Renal cortical epithelial cell (primary cell): ENCODE results near the gene ECE1. TPM values are rescaled to one million over a fixed set of nuclear protein-coding genes. Genes with fewer than 3 reads are reported as not detected.

Experiments
- DNase-seq: peaks from one replicate; pipeline ENCODE4 v3.0.0-alpha.2; 2011; ENCODE audit warnings: low read depth
- total RNA-seq: library from RNA; depleted of rRNA; stranded (reverse); fragments of >200 nt; gene quantifications from 2 replicates; pipeline ENCODE4 v1.2.3, GENCODE V29; 2014

The ECE1 gene
- total RNA-seq, 1 donor from 2014 or later: 191 TPM

DNA sequence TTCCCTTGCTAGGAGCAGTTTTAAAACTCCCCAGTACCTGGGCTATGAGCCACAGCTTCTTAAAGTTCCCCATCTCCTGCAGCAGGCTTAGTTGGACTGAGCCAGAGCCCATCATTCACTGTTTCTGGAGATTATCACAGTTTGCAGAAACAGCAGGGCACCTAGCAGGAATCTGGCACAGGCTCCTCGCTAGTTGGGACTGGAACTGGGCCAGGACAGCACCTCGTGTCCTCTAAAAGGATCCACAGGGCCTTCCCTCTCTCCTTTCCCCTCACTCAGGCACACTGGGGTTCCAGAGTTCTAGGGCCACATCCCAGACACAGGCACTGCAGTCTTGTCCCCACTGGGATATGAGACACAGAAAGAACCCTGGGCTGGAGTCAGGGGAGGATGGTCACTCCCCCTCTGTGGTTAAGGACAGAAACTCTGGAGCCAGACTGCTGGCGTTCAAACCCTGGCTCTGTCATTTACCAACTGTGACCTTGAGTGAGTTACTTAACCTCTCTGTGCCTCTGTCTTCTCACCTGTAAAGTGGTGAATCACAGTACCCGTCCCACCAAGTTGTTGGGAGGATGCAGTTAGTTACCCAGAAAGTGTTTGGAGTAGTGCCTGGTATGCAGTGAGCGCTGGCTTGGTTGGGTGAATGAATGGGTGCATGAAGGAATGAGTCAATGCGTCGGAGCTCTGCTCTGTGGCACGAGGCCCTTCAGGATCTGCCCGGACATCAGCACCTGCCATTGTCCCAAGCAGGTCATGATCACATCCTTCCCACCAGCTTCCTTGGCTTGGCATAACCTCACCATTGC, 18.8 kb upstream of the ECE1 start:
- DNase-seq: peak; percentile 39

DNA sequence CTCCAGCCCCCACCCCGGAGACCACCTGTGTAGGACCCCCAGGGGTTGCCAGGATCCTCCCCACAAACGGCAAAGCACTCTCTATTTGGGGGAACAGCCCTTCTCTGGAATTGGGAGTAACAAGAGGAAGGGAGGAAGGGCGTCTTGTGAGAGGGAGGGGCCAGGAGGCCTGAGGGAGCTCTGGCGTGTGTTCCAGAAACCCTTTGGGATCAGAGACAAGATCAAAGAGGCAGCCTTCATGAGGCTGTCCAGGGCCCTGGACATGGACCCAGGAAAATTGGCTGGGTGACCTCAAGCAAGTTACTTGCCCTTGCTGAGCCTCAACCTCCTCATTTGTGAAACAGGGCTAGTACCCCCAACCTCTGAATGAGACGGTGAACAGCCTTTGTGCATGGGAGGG, 18.1 kb upstream of the ECE1 start:
- no peak for DNase-seq

DNA sequence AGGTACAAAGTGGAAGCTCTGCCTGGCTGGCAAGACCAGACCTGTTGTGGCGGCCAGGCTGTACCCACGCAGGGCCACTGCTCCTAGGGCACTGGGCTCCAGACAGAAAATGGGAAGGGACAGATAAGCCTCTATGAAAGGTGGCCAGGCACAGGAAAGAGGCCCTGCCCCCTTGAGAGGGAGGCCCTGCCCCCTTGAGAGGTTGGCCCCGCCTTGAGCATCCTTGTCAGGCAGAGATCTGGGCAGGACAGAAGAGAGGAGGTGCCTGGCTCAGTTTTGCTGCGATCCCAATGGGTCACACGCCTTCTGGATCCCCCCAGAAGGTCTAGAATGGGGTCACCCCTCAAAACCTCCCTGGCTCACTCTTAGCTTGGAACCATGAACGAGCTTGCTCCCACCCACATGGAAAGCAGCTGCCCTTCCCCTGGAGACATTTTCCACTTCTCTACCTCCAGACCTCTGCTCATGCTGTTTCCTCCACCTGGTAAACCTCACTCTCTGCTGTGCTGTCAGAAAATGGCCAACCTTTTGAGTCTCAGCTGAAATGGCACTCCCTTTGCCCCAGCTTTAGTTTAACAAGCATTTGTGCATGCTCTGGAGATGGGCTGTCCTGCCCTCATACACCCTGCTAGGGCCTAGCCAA, 17.5 kb upstream of the ECE1 start:
- no peak for DNase-seq

DNA sequence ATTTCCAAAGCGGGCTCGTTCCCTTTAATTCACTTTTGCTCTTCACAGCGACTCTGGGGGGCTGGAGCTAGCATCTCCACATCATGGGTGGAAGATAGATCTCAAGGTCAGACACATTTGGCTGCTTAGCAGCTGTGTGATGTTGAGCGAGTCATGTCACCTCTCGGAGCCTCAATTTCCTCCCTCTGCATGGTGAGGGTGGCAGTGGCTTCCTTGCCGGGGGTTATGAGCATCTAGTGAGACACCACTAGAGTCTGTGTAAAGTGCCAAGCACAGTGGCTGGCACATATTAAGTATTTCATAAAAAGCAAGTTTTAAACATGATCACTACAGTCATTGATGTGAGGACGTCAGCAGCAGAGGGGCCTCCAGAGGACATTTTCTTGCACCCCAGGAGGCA, 16.9 kb upstream of the ECE1 start:
- no peak for DNase-seq

DNA sequence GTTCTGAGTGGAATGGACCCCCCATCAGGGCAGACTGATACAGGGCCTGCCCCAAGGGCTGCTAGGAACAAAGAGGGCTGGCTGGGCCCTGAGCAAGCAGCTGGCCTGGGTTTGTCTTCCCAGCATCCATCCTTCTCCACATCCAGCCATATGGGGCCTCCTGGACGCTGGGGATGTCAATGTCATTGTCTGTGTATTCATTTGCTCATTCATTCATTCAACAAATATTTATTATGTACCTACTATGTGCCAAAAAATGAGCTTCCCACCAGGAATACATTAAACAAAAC, 15.6 kb upstream of the ECE1 start:
- no peak for DNase-seq

DNA sequence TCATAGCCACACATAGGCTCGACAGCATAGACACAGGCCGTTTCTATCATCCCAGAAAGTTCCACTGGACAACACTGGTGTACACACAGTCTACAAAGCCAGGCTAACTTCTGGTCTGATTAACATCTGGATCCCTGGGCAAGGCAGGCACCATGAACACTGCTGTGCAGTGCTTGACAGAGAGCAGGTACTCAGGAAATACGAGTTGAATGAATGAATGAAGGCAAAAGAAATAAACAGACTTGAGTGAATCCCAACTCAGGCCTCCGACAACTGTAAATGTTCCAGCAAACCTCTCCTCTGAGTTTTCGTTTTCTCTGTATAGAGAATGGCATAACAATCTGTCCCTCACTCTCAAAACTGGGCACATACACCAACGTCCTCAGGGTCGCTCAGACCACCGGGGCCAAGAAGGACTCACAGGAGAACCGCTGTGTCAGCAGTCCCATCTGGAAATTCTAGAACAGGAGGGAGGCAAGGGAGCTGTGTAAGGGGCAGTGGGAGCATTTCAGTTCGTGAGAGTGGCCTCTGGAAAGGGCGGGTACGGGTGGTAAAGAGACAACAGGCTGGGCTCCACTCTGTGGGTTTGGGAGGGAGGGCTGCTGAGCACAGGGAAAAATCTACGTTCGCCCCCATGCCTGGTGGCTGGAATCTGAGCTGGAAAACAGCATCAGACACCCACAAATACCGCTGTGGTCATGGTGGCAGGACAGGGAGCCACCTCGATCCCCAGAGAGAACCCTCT, 15.1 kb upstream of the ECE1 start:
- no peak for DNase-seq

DNA sequence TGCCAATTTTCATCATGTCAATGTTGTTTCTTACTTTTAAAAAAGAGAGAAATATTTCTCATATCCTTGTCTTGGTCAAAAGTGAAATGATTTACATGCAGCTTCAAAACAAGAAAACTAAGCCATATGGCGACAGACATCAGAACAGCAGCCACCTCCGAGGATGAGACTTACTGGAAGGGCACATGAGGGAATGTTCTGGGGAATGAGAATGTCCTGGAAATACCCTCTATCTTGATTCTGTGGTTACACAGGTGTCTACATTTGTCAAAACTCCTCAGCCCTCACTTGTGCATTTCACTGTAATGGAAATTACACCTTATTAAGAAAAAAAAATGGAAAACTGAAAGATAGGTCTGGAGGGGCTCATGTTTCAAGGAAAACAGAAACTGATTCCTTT, 14.2 kb upstream of the ECE1 start:
- no peak for DNase-seq

DNA sequence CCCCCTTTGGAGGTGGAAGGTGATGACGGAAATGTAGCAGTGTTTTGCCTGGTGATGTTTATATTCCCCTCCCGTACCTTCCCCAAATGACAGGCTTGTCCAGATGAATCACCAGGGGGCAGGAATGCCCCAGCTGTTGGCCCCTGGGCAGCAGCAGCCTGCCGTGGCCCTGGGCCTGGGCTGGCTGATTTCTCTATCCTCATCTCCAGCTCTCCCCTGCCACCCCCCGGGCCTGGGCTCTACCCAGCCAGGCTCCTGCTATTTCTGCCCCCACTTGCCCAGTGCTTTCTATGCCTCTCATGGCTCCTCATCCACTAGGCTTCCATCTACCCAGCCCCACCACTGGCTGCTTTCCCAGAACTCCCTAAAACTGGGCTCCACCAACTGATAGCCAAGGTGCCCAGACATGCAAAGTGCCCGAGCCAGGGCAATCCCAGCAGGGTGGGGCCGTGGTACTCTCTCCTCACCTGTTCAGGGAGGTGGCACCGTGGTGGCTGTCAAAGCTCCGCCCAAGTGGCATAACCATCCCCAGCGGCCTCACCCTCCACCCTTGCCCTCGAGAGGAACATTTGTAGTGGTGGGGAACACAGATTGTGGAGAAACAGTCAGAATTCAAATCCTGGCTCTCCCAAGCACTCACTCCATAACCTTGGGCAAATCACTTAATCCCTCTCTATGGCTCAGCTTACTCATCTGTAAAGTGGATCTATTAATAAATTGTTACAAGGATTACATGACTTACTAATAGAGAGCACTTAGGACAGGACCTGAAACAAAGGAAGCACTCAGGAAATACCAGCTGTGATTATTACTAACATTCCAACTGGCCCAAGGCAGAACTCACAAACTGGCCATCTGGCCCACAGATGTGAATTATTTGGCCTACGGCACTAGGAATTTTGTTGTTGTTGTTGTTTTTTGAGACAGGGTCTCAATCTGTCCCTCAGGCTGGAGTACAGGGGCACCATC, 12.8 kb upstream of the ECE1 start:
- DNase-seq: peak; percentile 30

DNA sequence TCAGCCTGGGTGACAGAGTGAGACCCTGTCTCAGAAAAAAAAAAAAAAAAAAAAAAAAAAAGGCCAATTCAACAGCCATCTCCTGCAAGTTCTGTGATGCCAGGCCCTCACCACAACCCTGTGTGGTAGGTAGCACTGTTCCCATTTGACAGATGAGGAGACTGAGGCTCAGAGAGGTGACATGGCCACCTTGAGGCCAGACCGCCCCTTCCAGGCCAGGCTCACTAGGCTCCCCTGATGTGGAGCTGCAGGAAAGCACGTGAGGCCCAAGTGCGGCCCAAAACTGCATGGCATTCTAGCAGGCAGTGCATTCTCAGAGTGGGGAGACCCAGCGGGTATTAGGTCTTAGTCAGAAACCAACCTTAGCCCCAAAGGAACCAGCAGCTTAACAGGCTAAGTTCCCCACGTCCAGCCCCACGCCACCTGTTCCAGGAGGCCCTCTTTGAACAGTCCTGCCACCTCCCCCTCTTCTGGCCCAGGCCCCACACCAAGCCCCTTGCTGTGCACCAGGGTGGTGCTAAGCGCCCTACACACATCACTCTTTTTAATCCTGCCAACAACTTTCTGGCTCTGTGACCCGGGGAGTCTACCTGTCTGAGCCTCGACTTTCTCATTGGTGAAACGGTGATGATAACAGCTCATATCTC, 11.7 kb upstream of the ECE1 start:
- DNase-seq: no peak

DNA sequence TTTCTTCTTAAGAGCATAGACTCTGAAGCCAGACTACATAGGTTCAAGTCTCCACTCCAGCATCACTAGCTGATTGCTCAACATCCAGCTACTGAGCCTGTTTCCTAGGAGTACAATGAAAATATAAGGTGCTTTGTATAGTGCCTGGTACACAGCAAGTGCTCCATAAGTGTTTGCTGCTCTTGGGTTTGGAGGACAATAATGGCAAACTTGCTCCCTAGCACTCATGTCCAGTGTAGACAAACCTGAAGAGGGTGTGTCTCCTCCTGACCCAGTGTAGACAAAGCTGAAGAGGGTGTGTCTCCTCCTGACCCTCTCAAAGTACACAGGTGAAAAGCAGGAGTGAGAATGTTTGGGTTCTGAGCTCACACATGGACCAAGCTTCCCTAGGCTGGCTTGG, 10.5 kb upstream of the ECE1 start:
- DNase-seq: no peak

DNA sequence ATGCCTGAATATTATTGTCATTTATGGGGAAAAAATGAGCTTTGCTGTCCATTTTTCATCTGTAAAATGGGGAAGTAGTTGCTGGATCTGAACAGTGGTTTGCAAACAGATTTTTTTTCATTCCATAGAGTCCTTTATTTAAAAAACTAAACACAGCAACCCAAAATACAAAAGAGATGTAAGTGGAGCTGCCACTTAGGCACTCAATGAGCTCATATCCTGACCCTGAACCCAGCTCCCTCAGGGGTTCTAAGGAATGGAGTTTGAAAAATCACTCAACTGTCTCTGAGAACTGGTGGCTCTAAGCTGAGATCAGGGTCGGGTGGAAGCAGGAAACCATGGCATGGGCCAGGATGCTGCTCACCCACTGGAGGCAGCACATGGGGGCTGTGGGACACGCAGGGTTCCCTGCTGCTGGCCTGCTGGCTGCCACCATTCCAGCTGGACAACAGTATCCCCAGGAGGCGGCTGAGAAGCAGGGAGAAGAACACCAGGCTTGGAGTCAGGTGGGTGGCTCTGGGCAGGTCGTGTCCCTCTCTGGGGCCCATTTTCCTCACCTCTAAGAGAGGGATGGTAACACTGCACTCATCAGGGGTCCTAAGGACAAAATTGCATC, 9.6 kb upstream of the ECE1 start:
- no peak for DNase-seq

DNA sequence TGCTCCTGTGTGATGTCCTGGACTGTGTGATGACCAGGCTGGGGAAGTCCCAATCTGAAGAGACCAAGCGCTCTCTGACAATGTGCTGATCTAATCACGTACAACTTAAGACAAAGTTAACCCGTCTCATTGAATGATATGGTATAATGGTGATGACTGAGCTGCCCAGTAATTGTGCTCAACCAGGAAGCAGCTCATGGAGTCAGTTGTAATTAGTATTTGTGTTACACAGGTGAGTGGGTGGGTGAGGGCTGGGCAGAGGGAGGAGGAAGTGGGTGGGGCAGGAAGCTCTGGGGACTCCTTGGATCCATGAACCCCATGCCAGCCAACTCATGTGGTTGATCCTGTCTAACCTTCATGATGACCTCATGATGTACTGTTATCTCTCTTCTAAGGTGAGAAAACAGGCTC, 8.7 kb upstream of the ECE1 start:
- peak; percentile 63 for DNase-seq

DNA sequence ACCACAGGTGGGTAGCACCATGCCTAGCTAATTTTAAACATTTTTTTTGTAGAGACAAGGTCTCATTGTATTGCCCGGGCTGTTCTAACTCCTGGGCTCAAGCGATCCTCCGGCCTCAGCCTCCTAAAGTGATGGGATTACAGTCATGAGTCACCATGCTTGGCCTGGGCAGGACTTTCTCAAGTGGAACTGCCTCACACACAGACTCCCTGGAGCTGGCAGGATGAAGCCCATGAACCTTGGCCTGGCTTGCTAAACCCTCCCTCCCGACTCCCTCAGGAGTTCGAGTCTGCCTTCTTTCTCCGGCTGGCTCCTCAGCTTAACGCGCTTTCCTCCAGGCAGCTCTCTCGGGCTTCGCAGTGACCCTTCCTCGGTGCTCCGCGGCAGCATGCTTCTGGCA, 7.7 kb upstream of the ECE1 start:
- DNase-seq: peak; percentile 73

DNA sequence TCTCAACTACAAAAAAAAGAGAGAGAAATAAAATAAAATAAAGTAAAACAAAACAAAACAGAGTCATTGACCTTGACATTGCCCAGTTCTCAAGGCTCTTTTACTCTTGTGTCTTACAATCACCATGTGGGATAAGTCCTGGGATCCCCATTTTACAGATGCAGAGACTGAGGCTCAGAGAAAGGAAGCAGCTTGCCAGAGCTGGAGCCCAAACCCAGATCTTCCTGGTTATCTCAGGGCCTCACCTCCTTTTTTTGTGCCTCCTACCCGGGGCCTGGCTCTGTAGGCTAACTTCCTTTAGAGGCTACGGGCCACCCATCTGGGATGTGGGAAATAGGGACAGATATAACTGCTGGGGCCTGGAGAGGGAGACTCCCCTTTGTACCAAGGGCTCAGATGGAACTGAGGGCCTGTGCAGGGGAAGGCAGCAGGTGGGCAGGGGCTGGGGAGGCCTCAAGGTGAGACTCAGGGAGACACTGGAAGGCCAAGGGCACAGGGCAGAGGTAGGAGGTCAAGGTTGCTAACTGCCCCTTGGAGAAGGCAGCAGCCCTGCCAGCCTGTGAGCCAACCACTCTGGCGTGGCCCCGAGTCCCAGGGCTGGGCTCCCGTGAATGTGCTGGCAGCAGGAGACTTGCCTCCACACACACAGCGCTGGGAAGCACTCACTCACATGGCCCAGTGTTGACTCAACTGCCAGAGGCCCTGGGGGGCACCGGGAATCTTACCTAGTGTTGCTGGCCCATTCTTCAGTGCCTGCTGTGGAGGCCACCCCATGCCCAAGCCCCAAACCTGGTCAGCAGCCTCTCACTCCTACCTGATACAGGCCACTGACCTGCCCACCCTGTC, 6.5 kb upstream of the ECE1 start:
- peak; percentile 19 for DNase-seq

DNA sequence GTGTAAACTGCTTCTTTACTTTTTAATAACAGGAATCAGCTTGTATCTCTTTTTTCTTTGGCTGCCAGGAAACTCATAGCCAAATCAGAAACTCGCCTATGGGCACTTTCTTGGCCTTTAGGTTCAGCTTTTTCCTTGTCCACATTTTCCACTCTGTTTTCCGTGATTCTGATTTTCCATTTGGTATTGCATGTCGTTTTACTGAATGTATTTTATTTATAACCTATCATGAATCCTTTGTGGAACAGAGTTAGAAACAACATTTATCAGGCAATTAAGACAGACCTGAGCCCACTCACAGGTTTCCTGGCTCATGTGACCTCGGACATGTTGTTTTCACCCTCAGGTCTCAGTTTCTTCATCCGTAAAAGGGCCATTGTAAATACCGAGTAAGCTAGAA, 5.3 kb upstream of the ECE1 start:
- no peak for DNase-seq

DNA sequence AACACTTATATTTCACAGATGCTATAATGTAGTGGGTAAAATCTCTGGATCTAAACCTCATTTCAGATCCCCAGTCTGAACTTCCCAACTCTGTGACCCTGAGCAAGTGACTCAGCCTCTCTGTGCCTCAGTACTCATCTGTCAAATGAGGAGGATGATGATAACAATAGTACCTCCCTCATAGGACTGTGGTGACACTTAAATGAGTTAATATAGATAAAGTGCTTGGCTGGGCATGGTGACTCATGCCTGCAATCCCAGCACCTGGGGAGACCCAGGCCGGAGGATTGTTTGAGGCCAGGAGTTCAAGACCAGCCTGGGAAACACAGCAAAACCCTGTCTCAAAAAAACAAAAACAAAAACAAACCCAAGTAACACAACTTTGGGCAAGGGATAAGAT, 4.7 kb upstream of the ECE1 start:
- peak; percentile 51 for DNase-seq

DNA sequence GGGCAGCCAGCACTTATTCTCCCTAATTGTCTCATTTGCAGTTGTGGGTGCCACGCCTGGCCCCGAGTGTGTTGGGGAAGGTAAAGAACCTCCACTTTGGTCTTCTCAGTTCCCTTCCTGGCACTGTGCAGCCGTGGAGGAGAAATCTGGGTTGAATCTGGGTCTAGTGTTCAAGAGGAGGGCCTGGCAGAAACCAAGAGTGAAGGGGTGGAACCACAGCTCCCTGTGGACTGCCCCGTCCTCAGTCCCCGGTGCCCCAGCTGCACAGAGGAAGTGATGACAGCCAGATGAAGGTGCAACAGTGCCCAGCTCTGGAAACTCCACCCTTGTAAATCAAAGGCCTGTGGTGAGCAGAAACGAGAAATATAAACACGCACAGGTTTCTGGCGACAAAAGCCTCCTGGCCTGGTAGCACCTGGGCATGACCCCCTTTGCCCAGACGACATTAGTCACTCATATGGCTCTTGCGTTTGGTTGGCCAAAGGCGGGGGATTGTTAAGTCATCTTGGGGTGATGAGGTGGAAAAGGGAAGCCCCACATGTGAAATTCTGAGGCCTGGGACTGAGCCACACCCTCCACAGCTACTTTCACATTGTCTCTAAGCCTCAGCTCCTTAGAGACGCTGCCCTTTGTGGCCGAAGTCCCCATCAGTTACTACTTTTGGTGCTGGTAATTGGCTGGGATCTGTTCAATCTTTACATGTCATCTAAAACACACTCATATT, 4.2 kb upstream of the ECE1 start:
- DNase-seq: peak; percentile 52

DNA sequence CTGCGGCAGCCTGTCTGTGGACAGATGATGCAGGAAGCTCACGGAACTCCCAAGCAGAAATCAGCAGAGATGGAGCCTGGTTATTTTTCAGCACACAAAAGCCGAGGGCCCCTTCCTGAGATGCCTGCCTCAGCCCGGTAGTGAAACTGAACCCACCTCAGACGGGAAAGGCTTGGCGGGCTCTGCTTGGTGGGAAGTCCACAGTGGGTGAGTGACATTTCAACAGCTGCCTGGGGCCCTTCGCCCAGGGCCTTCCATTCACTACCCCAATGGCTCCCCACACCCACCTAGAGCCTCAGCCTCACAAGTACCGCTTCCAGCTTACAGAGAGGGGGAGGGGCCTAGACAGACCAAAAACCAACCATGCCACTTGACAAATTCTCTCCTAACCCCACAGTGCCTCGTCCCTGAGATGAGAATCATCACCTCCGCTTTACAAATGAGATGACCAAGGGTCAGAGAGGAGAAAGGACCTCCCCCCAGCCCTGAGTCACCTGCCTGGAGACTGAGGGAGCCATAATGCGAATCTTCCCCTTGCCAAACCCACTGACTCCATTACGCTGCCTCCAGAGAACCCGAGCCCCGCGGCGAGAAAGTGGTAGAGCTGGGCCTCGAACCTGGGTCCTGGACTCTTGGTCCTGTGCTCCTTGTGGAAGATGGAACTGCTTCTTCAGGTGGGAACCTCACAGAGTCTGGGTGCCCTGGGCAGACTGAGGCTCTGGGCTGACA, 3.4 kb upstream of the ECE1 start:
- DNase-seq: no peak
